B cell (primary cell): ENCODE results near the gene CDC42SE2. TPM values are rescaled to one million over a fixed set of nuclear protein-coding genes. Genes with fewer than 3 reads are reported as not detected.

Experiments used
- ATAC-seq: fragments of 200-7000 bp; cut with Tn5 transposase; one replicate; pipeline ENCODE4 v1.10.0; 2021; ENCODE audit warnings: low read depth, mild to moderate bottlenecking, moderate number of reproducible peaks, moderate library complexity
- CTCF ChIA-PET: fragments of 350-600 bp; sonication (Branson Sonifier 250); formaldehyde crosslinking; loops from one replicate; lab custom pipeline; 2021; ENCODE audit warnings: antibody characterized with exemption, inconsistent platforms; lab: Charles Lee
- POLR2A ChIA-PET: fragments of 350-600 bp; sonication (Branson Sonifier 250); formaldehyde crosslinking; loops from one replicate; lab custom pipeline; 2021; ENCODE audit warnings: antibody characterized with exemption; lab: Charles Lee
- DNase-seq: peaks from one replicate; pipeline ENCODE4 v3.0.0; 2013
- H2AFZ ChIP-seq: 2 replicates; pipeline ENCODE4 v1.6.1; 2012; ENCODE audit warnings: mild to moderate bottlenecking, low read depth, low read length; ENCODE audit not compliant: insufficient read depth, poor library complexity, severe bottlenecking
- H3K27ac ChIP-seq, 2 donors: 1 replicate in 1 of 2; 2 replicates in 1 of 2; pipeline ENCODE4 v1.5.1; 2012 to 2013; ENCODE audit warnings: low read length in 2 of 2, mild to moderate bottlenecking in 2 of 2, moderate library complexity in 1 of 2
- H3K27me3 ChIP-seq, 4 experiments: fragments of 200-600 bp in 1 of 4; sonication (generic) in 1 of 4; replicated peaks in 1 of 4; 1 replicate in 2 of 4; 2 replicates in 2 of 4; pipeline versions ENCODE4 v1.6.1 to v1.7.0; 2013 to 2016; ENCODE audit warnings: low read length in 3 of 4, mild to moderate bottlenecking in 2 of 4, mixed read lengths in 1 of 4, moderate library complexity in 1 of 4; ENCODE audit not compliant: insufficient read depth in 4 of 4, control insufficient read depth in 3 of 4; ENCODE audit errors: control extremely low read depth in 1 of 4
- H3K36me3 ChIP-seq, 2 experiments: replicated peaks in 1 of 2; 1 replicate in 1 of 2; 2 replicates in 1 of 2; pipeline versions ENCODE4 v1.6.1 to v1.7.1; 2013; ENCODE audit warnings: low read length in 1 of 2; ENCODE audit not compliant: insufficient read depth in 2 of 2, control insufficient read depth in 1 of 2; ENCODE audit errors: control extremely low read depth in 1 of 2, extremely low read depth in 1 of 2
- H3K4me1 ChIP-seq, 2 donors: fragments of 200-600 bp in 1 of 2; sonication (generic) in 1 of 2; 1 replicate in 1 of 2; 2 replicates in 1 of 2; pipeline versions ENCODE4 v1.5.1 to v1.6.1; 2013 to 2017; ENCODE audit warnings: low read length in 2 of 2; ENCODE audit not compliant: control insufficient read depth in 2 of 2, insufficient read depth in 2 of 2
- H3K4me2 ChIP-seq: replicated peaks from 2 replicates; pipeline ENCODE3; 2012; ENCODE audit warnings: mild to moderate bottlenecking, low read depth, low read length; ENCODE audit not compliant: poor library complexity, severe bottlenecking
- H3K4me3 ChIP-seq, 5 experiments: fragments of 200-600 bp in 1 of 5; sonication (generic) in 1 of 5; 1 replicate in 3 of 5; 2 replicates in 2 of 5; pipeline versions ENCODE4 v1.5.1 to v1.7.0; 2011 to 2016; ENCODE audit warnings: low read length in 4 of 5, mild to moderate bottlenecking in 4 of 5, low read depth in 2 of 5, control low read depth in 1 of 5, moderate library complexity in 1 of 5; ENCODE audit not compliant: insufficient read depth in 1 of 5; ENCODE audit errors: control extremely low read depth in 1 of 5, extremely low read depth in 1 of 5
- H3K79me2 ChIP-seq: fragments of 200-600 bp; sonication (generic); one replicate; pipeline ENCODE4 v1.6.0; 2016; ENCODE audit warnings: low read length; ENCODE audit not compliant: control insufficient read depth, insufficient read depth
- H3K9ac ChIP-seq: fragments of 200-600 bp; sonication (generic); 2 replicates; pipeline ENCODE4 v1.6.1; 2017; ENCODE audit warnings: mild to moderate bottlenecking, low read length, moderate library complexity
- H3K9me3 ChIP-seq, 3 donors: one replicate each; pipeline versions ENCODE4 v1.6.1 to v1.7.1; 2013; ENCODE audit warnings: low read length in 2 of 3; ENCODE audit not compliant: control insufficient read depth in 2 of 3, insufficient read depth in 1 of 3; ENCODE audit errors: control extremely low read depth in 1 of 3
- H4K20me1 ChIP-seq: 2 replicates; pipeline ENCODE4 v1.6.0; 2012; ENCODE audit warnings: mild to moderate bottlenecking, low read length; ENCODE audit not compliant: insufficient read depth, control insufficient read depth, poor library complexity, severe bottlenecking
- H3K27ac Mint-ChIP-seq: one replicate; pipeline ENCODE4 v1.8.0; 2021; ENCODE audit warnings: mixed read lengths
- H3K27me3 Mint-ChIP-seq: one replicate; pipeline ENCODE4 v1.8.0; 2021; ENCODE audit warnings: mixed read lengths
- H3K4me1 Mint-ChIP-seq: one replicate; pipeline ENCODE4 v1.8.0; 2021; ENCODE audit warnings: mixed read lengths
- H3K4me3 Mint-ChIP-seq: one replicate; pipeline ENCODE4 v1.8.0; 2021; ENCODE audit warnings: mixed read lengths
- H3K9me3 Mint-ChIP-seq: one replicate; pipeline ENCODE4 v1.8.0; 2022; ENCODE audit warnings: mixed read lengths; ENCODE audit not compliant: insufficient read depth
- EZH2 ChIP-seq: IDR thresholded peaks from 2 replicates; pipeline ENCODE4 v1.6.1; 2012; ENCODE audit warnings: borderline replicate concordance, low read depth, mild to moderate bottlenecking, moderate library complexity, low read length; ENCODE audit not compliant: insufficient read depth, poor library complexity, severe bottlenecking
- WGBS: methylation state at CpG from one replicate; pipeline ENCODE4 v1.1.5; 2013; ENCODE audit warnings: missing lambda C conversion rate; ENCODE audit not compliant: insufficient coverage; 5-methylcytosine and 5-hydroxymethylcytosine counted together
- intact Hi-C: fragments of 100-400 bp; cut with micrococcal nuclease; formaldehyde crosslinking; loops from one replicate; pipeline ENCODE4 v1.10.0; 2022
- polyA plus RNA-seq: library from polyadenylated mRNA; depleted of rRNA; stranded (reverse); fragments of >200 nt; gene quantifications from 2 replicates; pipeline ENCODE4 v1.2.3, GENCODE V29; 2012
- total RNA-seq, 2 donors: library from RNA; stranded (reverse); fragments of 120-200 nt in 1 of 2; gene quantifications; 1 replicate in 1 of 2; 2 replicates in 1 of 2; pipeline versions ENCODE4 v1.2.3 to v1.2.4, GENCODE V29; 2013 to 2022
- TF ChIP-seq, protein P1 (sequence below): fragments of 200-600 bp; IDR thresholded peaks from one replicate; pipeline ENCODE4 v1.8.0; 2022; ENCODE audit warnings: antibody characterized with exemption, mild to moderate bottlenecking

Gene CDC42SE2
- total and polyA plus RNA-seq, 2 donors (not counting 1 experiment from before 2014, with no cell fraction given), result 42.5 to 161 TPM

DNA sequence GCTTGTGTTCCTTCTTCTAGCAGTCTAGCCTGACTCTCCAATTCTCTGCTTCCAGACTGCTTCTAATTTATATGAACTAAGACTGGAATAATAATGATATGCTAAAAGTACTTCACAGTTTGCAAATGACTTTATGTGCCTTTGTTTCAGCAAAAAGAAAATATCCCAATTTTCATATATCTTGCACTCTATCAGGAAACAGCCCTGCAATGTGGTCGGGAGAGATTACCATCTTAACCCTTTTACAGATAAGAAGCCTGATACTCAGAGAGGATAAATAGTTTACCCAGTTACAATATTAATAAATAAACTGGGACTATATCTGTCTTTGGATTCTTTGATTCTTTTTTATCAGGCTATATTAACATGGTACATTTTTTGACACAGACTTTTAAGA is 126.0 kb downstream of the CDC42SE2 start:
- Histone ChIP-seq H3K27ac (peak overlapping the region in 1 of 2 donors; percentile 45), H3K9ac (no peak overlapping the region), H3K79me2 (peaks cover 56% of the 10 kb centered on the region), H4K20me1 (no peaks in the 10 kb centered on the region), H3K4me3 (no peak overlapping the region), H3K4me2 (no peak overlapping the region), H3K27me3 (no peaks in the 10 kb centered on the region), H3K36me3 (peaks cover 10 to 73% of the 10 kb centered on the region in 2 experiments), H3K4me1 (peaks cover 14 to 18% of the 10 kb centered on the region in 2 donors), H3K9me3 (no peaks in the 10 kb centered on the region), H2AFZ (no peak overlapping the region)
- intact Hi-C loops, result loop anchor here (10.0 kb wide), 1 partner anchor 245 kb away; the partner anchor contains the start of gene RAPGEF6
- POLR2A ChIA-PET, result no interaction called here
- CTCF ChIA-PET, result no interaction called here
- TF ChIP-seq EZH2, result no peak
- TF ChIP-seq, protein P1, sequence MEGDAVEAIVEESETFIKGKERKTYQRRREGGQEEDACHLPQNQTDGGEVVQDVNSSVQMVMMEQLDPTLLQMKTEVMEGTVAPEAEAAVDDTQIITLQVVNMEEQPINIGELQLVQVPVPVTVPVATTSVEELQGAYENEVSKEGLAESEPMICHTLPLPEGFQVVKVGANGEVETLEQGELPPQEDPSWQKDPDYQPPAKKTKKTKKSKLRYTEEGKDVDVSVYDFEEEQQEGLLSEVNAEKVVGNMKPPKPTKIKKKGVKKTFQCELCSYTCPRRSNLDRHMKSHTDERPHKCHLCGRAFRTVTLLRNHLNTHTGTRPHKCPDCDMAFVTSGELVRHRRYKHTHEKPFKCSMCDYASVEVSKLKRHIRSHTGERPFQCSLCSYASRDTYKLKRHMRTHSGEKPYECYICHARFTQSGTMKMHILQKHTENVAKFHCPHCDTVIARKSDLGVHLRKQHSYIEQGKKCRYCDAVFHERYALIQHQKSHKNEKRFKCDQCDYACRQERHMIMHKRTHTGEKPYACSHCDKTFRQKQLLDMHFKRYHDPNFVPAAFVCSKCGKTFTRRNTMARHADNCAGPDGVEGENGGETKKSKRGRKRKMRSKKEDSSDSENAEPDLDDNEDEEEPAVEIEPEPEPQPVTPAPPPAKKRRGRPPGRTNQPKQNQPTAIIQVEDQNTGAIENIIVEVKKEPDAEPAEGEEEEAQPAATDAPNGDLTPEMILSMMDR, result no peak
- Mint-ChIP-seq H3K27ac (peak overlapping the region; percentile 73), H3K4me3 (no peak overlapping the region), H3K27me3 (no peaks in the 10 kb centered on the region), H3K9me3 (no peaks in the 10 kb centered on the region), H3K4me1 (peaks cover 41% of the 10 kb centered on the region)
- ATAC-seq, result no peak
- no peak for DNase-seq
- WGBS, result no CpG with 5 or more reads among the region's 1 CpG

DNA sequence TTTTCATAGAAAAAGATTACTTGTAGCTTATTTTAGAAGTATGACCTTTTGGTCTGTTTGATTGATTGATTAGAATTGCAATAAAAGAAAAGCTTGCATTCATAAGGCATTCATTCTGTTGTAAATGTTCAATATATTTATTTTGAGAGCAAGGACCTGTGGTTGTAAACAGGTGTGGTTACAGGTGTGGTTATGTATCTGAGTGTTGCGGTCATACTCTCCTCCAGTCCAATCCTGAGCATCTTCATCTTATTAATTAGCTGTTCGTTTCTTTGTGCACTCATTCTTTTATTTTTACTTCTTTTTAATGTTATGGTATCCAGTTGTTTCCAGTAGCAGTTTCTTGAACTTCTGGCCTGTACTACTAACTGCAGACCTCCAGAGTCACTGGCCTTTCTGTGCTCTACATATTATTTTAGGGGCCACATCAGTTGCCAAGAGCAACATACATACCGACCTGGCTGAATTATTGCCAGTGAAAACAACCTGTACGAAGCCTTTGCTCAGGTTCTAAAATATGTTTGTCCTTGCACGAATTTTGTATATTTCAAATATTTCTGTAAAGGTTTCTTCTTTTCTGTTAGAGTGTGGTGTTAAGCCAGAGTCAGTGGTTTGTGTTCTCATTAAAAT is 128.7 kb downstream of the CDC42SE2 start:
- H3K27ac ChIP-seq, result peak overlapping the region; percentile 77 to 89
- ATAC-seq (no peak), DNase-seq (no peak)
- no peak overlapping the region for H3K4me3 ChIP-seq
- no peaks in the 10 kb centered on the region for H3K27me3 ChIP-seq
- H3K36me3 ChIP-seq, result peaks cover 2 to 77% of the 10 kb centered on the region in 2 experiments
- no peaks in the 10 kb centered on the region for H4K20me1 ChIP-seq
- intact Hi-C loops, result no loop called here
- H3K9me3 ChIP-seq, result no peaks in the 10 kb centered on the region
- WGBS, result 89% methylated on average over 2 of the region's 5 CpGs
- H3K4me1 ChIP-seq, result peaks cover 19 to 22% of the 10 kb centered on the region in 2 donors
- no peak overlapping the region for H3K4me3 Mint-ChIP-seq
- peak overlapping the region; percentile 85 for H3K27ac Mint-ChIP-seq
- no peak overlapping the region for H2AFZ ChIP-seq
- H3K79me2 ChIP-seq, result peaks cover 39% of the 10 kb centered on the region
- no peaks in the 10 kb centered on the region for H3K9me3 Mint-ChIP-seq
- TF ChIP-seq, protein P1, result no peak
- TF ChIP-seq EZH2, result no peak
- ChIA-PET CTCF (no interaction called here), POLR2A (interaction anchor here (0.6 kb wide), 1 partner anchor 18 kb away, joined by 3 read pairs; no protein-coding TSS in a partner anchor)
- no peaks in the 10 kb centered on the region for H3K27me3 Mint-ChIP-seq
- H3K9ac ChIP-seq, result no peak overlapping the region
- H3K4me2 ChIP-seq, result no peak overlapping the region
- H3K4me1 Mint-ChIP-seq, result peaks cover 60% of the 10 kb centered on the region
